A673 (cell line): Measurements from ENCODE around the gene OR51V1.

Source experiments
- EZH2 ChIP-seq: fragments of 200-600 bp; sonication (generic); IDR thresholded peaks from 2 replicates; pipeline ENCODE4 v1.6.1; 2017; ENCODE audit warnings: borderline replicate concordance, low read depth, mild to moderate bottlenecking, mixed read lengths, antibody characterized with exemption, low read length; ENCODE audit not compliant: poor library complexity, severe bottlenecking
- TF ChIP-seq, protein P1 (sequence below): fragments of 300-800, 200-600 bp; sonication (generic); conservative IDR thresholded peaks from 2 replicates; pipeline ENCODE4 v1.5.1; 2017; ENCODE audit warnings: low read depth, mild to moderate bottlenecking, antibody characterized with exemption, low read length, moderate library complexity, mixed read lengths

DNA sequence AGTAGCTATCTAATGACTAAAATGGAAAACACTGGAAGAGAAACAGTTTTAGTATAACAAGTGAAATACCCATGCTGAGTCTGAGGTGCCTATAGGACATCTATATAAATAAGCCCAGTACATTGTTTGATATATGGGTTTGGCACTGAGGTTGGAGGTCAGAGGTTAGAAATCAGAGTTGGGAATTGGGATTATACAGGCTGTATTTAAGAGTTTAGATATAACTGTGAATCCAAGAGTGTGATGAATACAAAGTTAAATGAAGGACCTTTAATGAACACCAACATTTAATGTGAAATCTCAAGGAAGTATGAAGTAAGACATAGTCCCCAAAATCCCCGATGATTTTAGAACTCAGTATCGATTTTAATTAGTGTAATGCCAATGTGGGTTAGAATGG lies 36.9 kb upstream of the OR51V1 start:
- TF ChIP-seq, protein P1, sequence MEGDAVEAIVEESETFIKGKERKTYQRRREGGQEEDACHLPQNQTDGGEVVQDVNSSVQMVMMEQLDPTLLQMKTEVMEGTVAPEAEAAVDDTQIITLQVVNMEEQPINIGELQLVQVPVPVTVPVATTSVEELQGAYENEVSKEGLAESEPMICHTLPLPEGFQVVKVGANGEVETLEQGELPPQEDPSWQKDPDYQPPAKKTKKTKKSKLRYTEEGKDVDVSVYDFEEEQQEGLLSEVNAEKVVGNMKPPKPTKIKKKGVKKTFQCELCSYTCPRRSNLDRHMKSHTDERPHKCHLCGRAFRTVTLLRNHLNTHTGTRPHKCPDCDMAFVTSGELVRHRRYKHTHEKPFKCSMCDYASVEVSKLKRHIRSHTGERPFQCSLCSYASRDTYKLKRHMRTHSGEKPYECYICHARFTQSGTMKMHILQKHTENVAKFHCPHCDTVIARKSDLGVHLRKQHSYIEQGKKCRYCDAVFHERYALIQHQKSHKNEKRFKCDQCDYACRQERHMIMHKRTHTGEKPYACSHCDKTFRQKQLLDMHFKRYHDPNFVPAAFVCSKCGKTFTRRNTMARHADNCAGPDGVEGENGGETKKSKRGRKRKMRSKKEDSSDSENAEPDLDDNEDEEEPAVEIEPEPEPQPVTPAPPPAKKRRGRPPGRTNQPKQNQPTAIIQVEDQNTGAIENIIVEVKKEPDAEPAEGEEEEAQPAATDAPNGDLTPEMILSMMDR = no peak
- TF ChIP-seq EZH2 = no peak
